ENCODE data around the gene C5AR1.

The C5AR1 gene

DNA sequence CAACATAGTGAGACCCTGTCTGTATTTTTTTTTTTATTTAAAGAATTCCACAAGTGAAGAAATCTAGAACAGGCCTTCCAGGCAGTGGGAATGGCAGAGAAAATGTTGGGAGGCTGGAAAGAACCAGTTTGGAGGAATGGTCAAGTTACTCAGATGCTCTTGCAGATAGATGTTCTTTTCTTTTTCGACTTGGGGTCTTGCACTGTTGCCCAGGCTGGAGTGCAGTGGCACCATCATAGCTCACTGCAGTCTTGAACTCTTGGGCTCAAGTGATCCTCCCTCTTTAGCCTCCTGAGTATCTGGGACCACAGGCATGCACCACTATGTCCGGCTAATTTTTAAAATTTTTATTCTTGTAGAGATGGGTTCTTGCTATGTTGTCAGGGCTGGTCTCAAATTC, 662 bp downstream of the C5AR1 start:
- ATAC-seq (ENCODE audit: low read depth): no peak
- no peaks in the 10 kb centered on the region for H3K9me3 Mint-ChIP-seq
- no peak for DNase-seq (ENCODE audit: low spot score in 2 of 2)
- no peak overlapping the region for H3K4me3 Mint-ChIP-seq
- H3K27me3 Mint-ChIP-seq: peaks cover 16% of the 10 kb centered on the region
- no peaks in the 10 kb centered on the region for H3K36me3 Mint-ChIP-seq
- no peak overlapping the region for H3K27ac Mint-ChIP-seq
- H3K4me1 Mint-ChIP-seq: peaks cover 4% of the 10 kb centered on the region

DNA sequence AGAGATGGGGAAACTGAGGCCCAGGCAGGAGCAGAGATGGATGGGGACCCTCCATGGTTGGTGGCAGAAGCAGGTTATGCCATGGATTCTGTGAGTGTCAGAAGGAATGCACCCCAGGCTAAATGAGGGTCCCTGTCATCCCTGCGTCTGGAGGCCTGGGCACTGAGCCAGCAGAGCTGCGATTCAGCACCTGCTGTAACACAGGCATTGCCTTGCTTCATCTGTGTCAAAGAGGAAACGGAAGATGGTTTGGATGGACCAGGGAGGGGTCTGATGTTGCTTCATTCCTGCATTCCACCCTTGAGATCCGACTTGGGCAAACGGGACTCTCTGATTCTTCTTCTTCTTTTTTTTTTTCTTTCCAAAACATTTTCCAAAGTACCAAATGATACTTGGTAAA, 1.2 kb downstream of the C5AR1 start:
- no peak overlapping the region for H3K4me3 Mint-ChIP-seq
- DNase-seq (ENCODE audit: low spot score in 2 of 2) (no peak), ATAC-seq (ENCODE audit: low read depth) (no peak)
- H3K4me1 Mint-ChIP-seq: peaks cover 3% of the 10 kb centered on the region
- H3K9me3 Mint-ChIP-seq: no peaks in the 10 kb centered on the region
- no peaks in the 10 kb centered on the region for H3K36me3 Mint-ChIP-seq
- H3K27ac Mint-ChIP-seq: no peak overlapping the region
- H3K27me3 Mint-ChIP-seq: peaks cover 16% of the 10 kb centered on the region

DNA sequence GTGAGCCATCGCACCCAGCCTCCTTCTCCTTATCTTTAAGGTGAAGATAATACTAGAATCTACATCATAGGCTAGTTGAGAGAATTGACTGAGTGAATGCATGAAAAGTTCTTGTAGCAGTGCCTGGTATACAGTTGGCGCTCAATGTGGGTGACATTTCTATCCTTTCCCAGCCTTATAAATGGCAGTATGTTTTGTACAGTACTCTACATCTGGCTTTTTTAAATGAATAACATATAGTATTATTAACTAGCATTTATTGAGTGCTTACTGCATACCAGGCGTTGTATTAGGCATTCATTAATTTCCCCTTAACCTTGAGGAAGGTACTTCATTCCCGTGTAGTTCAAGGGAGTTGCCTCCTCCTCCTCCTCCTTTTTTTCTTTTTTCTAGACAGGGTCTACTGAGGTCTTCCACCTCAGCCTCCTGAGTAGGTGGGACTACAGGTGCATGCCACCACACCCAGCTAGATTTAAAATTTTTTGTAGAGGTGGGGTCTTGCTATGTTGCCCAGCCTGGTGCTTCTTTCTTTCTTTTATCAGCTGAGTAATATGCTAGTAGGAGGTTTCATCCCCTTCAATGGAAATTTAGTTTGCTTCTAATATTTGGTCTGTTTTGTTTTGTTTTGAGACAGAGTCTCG, 2.8 kb downstream of the C5AR1 start:
- Mint-ChIP-seq H3K27ac (no peak overlapping the region), H3K9me3 (no peaks in the 10 kb centered on the region), H3K4me3 (no peak overlapping the region), H3K4me1 (peaks cover 3% of the 10 kb centered on the region), H3K36me3 (no peaks in the 10 kb centered on the region), H3K27me3 (peaks cover 16% of the 10 kb centered on the region)
- ATAC-seq (ENCODE audit: low read depth) (no peak), DNase-seq (ENCODE audit: low spot score in 2 of 2) (no peak)

DNA sequence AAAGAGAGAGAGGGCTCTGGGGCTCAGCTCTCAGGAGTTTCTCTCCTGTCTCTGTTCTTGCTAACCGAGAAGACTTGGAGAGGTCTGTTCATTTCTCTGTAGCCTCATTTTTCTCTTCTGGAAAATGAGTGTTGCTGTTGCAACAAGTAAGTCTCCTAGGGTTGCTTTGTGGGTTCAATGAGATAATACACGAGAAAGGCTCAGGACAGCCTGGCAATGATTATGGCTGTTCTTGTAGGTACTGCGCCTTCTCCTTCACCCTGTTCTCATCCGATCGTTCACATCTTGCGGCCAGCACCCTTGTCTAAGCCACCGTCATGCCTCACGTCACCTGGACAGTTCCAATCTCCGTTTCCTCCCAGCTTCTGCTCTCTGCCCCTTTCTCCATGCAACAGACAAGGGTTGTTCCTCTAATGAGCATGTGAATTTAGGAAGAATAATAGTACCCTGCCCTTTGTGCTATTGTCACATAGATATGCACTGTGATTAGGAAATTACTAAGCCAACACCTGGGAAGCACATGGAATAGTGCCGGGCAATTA, 4.2 kb downstream of the C5AR1 start:
- H3K4me1 Mint-ChIP-seq: peaks cover 3% of the 10 kb centered on the region
- H3K9me3 Mint-ChIP-seq: no peaks in the 10 kb centered on the region
- peaks cover 16% of the 10 kb centered on the region for H3K27me3 Mint-ChIP-seq
- ATAC-seq (ENCODE audit: low read depth): no peak
- H3K36me3 Mint-ChIP-seq: no peaks in the 10 kb centered on the region
- no peak overlapping the region for H3K27ac Mint-ChIP-seq
- H3K4me3 Mint-ChIP-seq: no peak overlapping the region
- DNase-seq (ENCODE audit: low spot score in 2 of 2): no peak

DNA sequence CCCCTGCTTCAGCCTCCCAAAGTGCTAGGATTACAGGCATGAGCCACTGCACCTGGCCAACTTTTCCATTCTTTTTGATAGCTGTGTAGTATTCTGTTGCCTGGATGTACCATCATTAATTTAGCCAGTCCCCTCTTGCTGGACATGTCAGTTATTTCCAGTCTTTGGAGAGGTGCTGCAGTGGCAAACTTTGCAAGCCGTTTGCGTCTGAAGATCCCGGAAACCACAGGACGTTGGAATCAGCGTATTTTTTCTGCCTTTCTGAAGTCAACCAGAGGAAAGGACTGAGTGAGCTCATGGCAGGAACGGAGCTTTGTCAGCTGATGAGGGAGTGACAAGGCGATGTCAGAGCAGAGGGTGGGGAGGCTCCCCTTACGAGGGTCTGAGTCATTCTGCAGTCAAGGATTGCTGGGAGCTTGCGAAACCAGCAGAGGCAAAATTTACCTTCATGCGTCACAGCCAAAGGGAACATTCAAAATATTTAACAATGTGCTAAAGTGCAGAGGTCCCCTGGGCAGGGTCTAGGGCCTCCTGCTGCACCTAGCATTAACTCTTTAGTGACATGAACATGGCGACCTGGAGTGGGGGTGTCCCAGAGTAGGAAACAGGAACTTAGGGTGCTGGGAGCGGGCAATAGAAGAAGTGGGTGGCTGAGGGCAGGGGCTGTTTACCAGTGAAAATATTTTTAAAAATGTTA, 5.6 kb downstream of the C5AR1 start:
- DNase-seq (ENCODE audit: low spot score in 2 of 2) (no peak), ATAC-seq (ENCODE audit: low read depth) (peak; percentile 41)
- Mint-ChIP-seq H3K4me3 (no peak overlapping the region), H3K9me3 (no peaks in the 10 kb centered on the region), H3K36me3 (no peaks in the 10 kb centered on the region), H3K27me3 (peaks cover 15% of the 10 kb centered on the region), H3K27ac (no peak overlapping the region), H3K4me1 (no peaks in the 10 kb centered on the region)

DNA sequence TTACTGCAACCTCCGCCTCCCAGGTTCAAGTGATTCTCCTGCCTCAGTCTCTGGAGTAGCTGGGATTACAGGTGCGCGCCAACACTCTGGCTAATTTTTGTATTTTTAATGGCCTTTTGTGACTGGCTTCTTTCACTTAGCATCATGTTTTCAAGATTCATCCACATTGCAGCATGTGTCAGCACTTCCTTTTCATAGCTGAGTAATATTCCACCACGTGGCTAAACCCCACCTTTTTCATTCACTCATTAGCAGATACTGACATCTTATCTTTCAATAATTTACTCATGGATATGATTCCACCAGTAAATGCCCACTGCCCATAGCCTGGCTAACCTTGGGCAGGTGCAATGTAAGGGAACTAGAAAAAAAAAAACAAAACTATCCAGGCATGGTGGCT, 6.9 kb downstream of the C5AR1 start:
- peaks cover 18% of the 10 kb centered on the region for H3K27me3 Mint-ChIP-seq

DNA sequence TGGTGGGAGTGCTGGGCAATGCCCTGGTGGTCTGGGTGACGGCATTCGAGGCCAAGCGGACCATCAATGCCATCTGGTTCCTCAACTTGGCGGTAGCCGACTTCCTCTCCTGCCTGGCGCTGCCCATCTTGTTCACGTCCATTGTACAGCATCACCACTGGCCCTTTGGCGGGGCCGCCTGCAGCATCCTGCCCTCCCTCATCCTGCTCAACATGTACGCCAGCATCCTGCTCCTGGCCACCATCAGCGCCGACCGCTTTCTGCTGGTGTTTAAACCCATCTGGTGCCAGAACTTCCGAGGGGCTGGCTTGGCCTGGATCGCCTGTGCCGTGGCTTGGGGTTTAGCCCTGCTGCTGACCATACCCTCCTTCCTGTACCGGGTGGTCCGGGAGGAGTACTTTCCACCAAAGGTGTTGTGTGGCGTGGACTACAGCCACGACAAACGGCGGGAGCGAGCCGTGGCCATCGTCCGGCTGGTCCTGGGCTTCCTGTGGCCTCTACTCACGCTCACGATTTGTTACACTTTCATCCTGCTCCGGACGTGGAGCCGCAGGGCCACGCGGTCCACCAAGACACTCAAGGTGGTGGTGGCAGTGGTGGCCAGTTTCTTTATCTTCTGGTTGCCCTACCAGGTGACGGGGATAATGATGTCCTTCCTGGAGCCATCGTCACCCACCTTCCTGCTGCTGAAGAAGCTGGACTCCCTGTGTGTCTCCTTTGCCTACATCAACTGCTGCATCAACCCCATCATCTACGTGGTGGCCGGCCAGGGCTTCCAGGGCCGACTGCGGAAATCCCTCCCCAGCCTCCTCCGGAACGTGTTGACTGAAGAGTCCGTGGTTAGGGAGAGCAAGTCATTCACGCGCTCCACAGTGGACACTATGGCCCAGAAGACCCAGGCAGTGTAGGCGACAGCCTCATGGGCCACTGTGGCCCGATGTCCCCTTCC, 10.5 kb downstream of the C5AR1 start:
- H3K9me3 Mint-ChIP-seq: peaks cover 1% of the 10 kb centered on the region
- H3K27me3 Mint-ChIP-seq: peaks cover 22% of the 10 kb centered on the region
- H3K27ac Mint-ChIP-seq: no peak overlapping the region
- ATAC-seq (ENCODE audit: low read depth): no peak
- H3K4me3 Mint-ChIP-seq: no peak overlapping the region
- no peaks in the 10 kb centered on the region for H3K36me3 Mint-ChIP-seq
- no peak for DNase-seq (ENCODE audit: low spot score in 2 of 2)
- H3K4me1 Mint-ChIP-seq: peaks cover 2% of the 10 kb centered on the region

More for the DNA sequence above, 6.9 kb downstream of the C5AR1 start:
- DNase-seq (ENCODE audit: low spot score in 2 of 2) (no peak), ATAC-seq (ENCODE audit: low read depth) (no peak)
- no peaks in the 10 kb centered on the region for H3K4me1 Mint-ChIP-seq
- H3K27ac Mint-ChIP-seq: no peak overlapping the region
- H3K36me3 Mint-ChIP-seq: no peaks in the 10 kb centered on the region
- no peak overlapping the region for H3K4me3 Mint-ChIP-seq
- no peaks in the 10 kb centered on the region for H3K9me3 Mint-ChIP-seq

DNA sequence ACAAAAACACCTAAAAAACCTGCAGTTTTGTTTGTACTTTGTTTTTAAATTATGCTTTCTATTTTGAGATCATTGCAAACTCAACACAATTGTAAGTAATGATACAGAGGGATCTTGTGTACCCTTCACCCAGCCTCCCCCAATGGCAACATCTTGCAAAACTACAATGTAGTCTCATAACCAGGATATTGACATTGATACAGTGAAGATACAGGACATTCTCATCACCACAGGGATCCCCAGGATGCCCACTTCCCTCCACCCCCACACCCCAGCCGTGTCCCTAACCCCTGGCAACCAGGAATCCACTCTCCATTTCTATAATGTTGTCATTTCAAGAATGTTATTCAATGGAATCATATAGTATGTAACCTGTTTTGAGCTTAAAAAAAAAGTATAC, 12.0 kb downstream of the C5AR1 start:
- ATAC-seq (ENCODE audit: low read depth): no peak
- H3K36me3 Mint-ChIP-seq: no peaks in the 10 kb centered on the region
- H3K4me1 Mint-ChIP-seq: peaks cover 2% of the 10 kb centered on the region
- no peak overlapping the region for H3K27ac Mint-ChIP-seq
- peaks cover 1% of the 10 kb centered on the region for H3K9me3 Mint-ChIP-seq
- DNase-seq (ENCODE audit: low spot score in 2 of 2): no peak
- H3K27me3 Mint-ChIP-seq: peaks cover 17% of the 10 kb centered on the region
- no peak overlapping the region for H3K4me3 Mint-ChIP-seq

DNA sequence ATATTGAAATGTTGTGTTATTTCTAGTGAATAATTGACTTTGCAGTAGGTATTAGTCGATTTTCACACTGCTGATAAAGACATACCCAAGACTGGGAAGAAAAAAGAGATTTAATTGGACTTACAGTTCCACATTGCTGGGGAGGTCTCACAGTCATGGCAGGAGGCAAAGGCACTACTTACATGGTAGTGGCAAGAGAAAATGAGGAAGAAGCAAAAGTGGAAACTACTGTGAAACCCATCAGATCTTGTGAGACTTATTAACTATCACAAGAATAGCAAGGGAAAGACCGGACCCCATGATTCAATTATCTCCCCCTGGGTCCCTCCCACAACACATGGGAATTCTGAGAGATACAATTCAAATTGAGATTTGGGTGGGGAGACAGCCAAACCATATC, 12.4 kb downstream of the C5AR1 start:
- peaks cover 1% of the 10 kb centered on the region for H3K9me3 Mint-ChIP-seq
- DNase-seq (ENCODE audit: low spot score in 2 of 2): no peak
- ATAC-seq (ENCODE audit: low read depth): no peak
- H3K4me3 Mint-ChIP-seq: no peak overlapping the region
- H3K4me1 Mint-ChIP-seq: peaks cover 2% of the 10 kb centered on the region
- H3K36me3 Mint-ChIP-seq: no peaks in the 10 kb centered on the region
- peaks cover 17% of the 10 kb centered on the region for H3K27me3 Mint-ChIP-seq
- H3K27ac Mint-ChIP-seq: no peak overlapping the region

DNA sequence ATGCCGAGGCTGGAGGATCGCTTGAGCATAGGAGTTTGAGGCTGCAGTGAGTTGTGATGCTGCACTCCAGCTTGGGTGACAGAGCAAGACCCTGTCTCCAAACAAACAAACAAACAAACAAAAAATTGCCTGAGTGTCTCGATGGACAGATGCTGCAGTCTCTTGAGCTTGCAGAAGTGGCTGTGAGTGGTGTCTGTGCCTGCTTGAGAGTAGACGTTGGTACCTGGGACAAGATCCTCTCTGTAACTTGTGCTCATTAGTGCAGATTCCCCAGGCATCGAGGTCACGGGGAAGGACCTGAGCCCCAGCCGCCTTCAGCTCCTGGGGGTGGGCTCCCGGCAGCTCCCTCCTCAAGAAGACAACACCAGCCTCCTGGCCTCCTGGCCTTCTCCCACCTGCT, 13.7 kb downstream of the C5AR1 start:
- Mint-ChIP-seq H3K9me3 (peaks cover 1% of the 10 kb centered on the region), H3K27me3 (peaks cover 17% of the 10 kb centered on the region), H3K4me1 (peaks cover 2% of the 10 kb centered on the region), H3K27ac (no peak overlapping the region), H3K4me3 (no peak overlapping the region), H3K36me3 (no peaks in the 10 kb centered on the region)
- DNase-seq (ENCODE audit: low spot score in 2 of 2): no peak
- no peak for ATAC-seq (ENCODE audit: low read depth)

DNA sequence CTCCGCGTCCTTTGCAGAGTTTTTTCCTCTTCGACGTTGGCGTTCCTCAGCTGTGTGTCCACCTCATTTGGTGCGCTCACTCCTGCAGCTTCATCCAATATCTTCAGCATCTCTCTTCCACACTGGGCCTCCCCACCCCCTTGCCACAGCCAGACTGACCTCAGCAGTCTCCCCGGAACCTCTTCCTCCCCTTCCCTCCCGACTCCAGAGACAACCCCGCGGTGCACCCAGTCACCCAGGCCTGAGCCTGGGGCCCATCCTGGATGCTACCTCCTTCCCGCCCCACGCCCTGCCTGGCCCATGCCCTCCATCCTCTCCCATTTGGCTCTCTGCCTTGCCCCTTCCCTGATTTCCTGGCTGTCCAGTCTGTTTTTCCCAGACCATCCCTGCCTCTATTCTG, 14.2 kb downstream of the C5AR1 start:
- H3K4me1 Mint-ChIP-seq: peaks cover 2% of the 10 kb centered on the region
- no peak for ATAC-seq (ENCODE audit: low read depth)
- no peak overlapping the region for H3K4me3 Mint-ChIP-seq
- no peak for DNase-seq (ENCODE audit: low spot score in 2 of 2)
- peaks cover 1% of the 10 kb centered on the region for H3K9me3 Mint-ChIP-seq
- no peak overlapping the region for H3K27ac Mint-ChIP-seq
- H3K27me3 Mint-ChIP-seq: peaks cover 17% of the 10 kb centered on the region
- H3K36me3 Mint-ChIP-seq: no peaks in the 10 kb centered on the region

DNA sequence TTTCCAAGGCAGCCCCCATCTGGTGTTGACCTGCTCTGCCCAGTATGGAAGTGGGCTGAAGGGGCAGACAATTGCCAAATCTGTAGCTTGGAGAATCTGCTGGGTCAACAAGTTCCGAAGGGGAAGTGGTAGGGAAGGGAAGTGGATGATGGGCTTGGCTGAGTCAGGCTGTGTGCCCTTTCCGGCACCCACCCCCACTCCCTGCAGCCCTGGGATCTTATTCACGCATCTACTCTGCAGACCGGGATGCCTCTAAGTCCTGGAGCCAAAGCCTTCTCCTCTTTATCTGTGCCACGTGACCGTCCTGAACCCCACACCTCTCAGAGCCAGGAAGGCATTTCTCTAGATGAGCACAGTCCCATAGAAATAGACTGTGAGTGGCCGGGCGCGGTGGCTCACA, 14.8 kb downstream of the C5AR1 start:
- Mint-ChIP-seq H3K9me3 (peaks cover 1% of the 10 kb centered on the region), H3K27me3 (peaks cover 17% of the 10 kb centered on the region), H3K36me3 (no peaks in the 10 kb centered on the region), H3K4me1 (peaks cover 2% of the 10 kb centered on the region), H3K27ac (no peak overlapping the region), H3K4me3 (no peak overlapping the region)
- DNase-seq (ENCODE audit: low spot score in 2 of 2): no peak
- ATAC-seq (ENCODE audit: low read depth): no peak

DNA sequence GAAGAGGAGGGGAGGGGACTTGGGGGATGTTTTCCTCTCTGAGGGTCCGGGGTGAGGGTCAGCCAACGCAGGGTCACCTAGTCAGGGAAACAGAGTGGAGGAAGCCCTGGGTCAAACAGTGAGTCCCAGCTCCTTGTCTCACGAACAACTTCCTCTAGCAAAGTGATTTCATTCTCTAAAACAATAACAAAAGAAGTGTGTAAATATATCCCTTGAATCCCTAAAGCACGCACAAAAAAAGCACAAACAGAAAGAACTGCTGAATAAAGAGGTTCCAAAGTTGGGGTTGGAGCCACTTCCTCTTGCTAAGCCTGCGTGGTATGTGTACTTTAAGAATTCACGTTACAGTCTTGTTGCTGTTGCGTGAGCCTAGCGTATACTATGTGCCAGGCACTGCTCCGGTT, 20.8 kb downstream of the C5AR1 start:
- no peak for ATAC-seq (ENCODE audit: low read depth)
- Mint-ChIP-seq H3K4me3 (no peak overlapping the region), H3K27me3 (peaks cover 4% of the 10 kb centered on the region), H3K4me1 (no peaks in the 10 kb centered on the region), H3K9me3 (no peaks in the 10 kb centered on the region), H3K27ac (no peak overlapping the region), H3K36me3 (no peaks in the 10 kb centered on the region)
- DNase-seq (ENCODE audit: low spot score in 2 of 2): no peak

DNA sequence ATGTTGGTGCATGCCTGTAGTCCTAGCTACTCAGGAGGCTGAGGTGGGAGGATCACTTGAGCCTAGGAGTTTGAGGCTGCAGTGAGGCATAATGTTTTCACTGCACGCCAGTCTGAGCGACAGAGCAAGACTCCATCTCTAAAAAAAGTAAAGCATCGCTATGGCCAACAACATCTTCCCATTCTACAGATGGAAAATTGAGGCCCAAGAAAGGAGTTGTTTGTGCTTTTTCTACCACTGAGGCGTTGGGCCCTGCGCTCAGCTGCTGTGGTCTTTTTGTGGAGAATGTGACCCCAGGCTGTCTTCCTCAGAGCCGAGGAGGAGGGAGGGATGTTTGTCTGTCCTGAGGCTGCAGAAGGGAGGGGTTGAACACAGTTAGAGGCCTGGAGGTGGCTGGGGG, 21.8 kb downstream of the C5AR1 start:
- no peaks in the 10 kb centered on the region for H3K36me3 Mint-ChIP-seq
- H3K4me3 Mint-ChIP-seq: no peak overlapping the region
- peaks cover 3% of the 10 kb centered on the region for H3K4me1 Mint-ChIP-seq
- no peak for ATAC-seq (ENCODE audit: low read depth)
- H3K9me3 Mint-ChIP-seq: peaks cover 2% of the 10 kb centered on the region
- H3K27ac Mint-ChIP-seq: no peak overlapping the region
- peaks cover 6% of the 10 kb centered on the region for H3K27me3 Mint-ChIP-seq
- DNase-seq (ENCODE audit: low spot score in 2 of 2): no peak

Measured in memory B cell (primary cell).